ENCODE data around the gene POLL. TPM values are rescaled to one million over a fixed set of nuclear protein-coding genes. Genes with fewer than 3 reads are reported as not detected.

POLL gene
- total and polyA plus RNA-seq, 10 of the 15 experiments (the other 5 are each of a cell fraction or from before 2014, with no cell fraction given) = 1.5 to 25.4 (median 13.8) TPM

DNA sequence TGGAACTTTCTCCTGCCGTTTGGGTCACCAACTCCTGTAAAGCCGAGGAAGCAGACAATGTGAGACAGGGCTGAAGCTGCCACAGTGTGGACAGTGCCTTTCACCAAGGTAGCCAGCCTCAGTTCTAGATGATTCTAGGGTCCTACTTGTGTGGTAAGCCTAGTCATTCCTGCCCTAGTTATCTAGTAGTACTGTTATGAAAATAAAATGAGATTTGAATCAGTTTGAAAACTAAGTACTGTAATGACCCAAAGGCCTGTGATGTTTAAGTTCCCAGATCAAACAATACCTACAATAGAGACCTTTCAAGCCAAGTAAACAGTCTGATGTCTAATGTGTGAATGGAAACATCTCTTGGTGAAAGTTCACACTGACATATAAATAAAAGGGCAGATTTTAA lies 37.1 kb downstream of the POLL start (continued):
- TF ChIP-seq EP300 (IDR thresholded peaks at IDR 0.05; ENCODE audit: borderline replicate concordance in 1 of 2, control insufficient read depth in 1 of 2, low read depth in 2 of 2, low read length in 2 of 2) = no peak
- no peak for TF ChIP-seq CEBPB (IDR thresholded peaks at IDR 0.05; ENCODE audit: borderline replicate concordance in 1 of 2, low read depth in 2 of 2, low read length in 2 of 2)
- TF ChIP-seq, protein P1, sequence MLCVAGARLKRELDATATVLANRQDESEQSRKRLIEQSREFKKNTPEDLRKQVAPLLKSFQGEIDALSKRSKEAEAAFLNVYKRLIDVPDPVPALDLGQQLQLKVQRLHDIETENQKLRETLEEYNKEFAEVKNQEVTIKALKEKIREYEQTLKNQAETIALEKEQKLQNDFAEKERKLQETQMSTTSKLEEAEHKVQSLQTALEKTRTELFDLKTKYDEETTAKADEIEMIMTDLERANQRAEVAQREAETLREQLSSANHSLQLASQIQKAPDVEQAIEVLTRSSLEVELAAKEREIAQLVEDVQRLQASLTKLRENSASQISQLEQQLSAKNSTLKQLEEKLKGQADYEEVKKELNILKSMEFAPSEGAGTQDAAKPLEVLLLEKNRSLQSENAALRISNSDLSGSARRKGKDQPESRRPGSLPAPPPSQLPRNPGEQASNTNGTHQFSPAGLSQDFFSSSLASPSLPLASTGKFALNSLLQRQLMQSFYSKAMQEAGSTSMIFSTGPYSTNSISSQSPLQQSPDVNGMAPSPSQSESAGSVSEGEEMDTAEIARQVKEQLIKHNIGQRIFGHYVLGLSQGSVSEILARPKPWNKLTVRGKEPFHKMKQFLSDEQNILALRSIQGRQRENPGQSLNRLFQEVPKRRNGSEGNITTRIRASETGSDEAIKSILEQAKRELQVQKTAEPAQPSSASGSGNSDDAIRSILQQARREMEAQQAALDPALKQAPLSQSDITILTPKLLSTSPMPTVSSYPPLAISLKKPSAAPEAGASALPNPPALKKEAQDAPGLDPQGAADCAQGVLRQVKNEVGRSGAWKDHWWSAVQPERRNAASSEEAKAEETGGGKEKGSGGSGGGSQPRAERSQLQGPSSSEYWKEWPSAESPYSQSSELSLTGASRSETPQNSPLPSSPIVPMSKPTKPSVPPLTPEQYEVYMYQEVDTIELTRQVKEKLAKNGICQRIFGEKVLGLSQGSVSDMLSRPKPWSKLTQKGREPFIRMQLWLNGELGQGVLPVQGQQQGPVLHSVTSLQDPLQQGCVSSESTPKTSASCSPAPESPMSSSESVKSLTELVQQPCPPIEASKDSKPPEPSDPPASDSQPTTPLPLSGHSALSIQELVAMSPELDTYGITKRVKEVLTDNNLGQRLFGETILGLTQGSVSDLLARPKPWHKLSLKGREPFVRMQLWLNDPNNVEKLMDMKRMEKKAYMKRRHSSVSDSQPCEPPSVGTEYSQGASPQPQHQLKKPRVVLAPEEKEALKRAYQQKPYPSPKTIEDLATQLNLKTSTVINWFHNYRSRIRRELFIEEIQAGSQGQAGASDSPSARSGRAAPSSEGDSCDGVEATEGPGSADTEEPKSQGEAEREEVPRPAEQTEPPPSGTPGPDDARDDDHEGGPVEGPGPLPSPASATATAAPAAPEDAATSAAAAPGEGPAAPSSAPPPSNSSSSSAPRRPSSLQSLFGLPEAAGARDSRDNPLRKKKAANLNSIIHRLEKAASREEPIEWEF (IDR thresholded peaks at IDR 0.05; ENCODE audit: insufficient replicate concordance, low read depth, low read length) = no peak
- peak; percentile 41 for TF ChIP-seq RUNX3 (IDR thresholded peaks at IDR 0.05; ENCODE audit: low read length)

DNA sequence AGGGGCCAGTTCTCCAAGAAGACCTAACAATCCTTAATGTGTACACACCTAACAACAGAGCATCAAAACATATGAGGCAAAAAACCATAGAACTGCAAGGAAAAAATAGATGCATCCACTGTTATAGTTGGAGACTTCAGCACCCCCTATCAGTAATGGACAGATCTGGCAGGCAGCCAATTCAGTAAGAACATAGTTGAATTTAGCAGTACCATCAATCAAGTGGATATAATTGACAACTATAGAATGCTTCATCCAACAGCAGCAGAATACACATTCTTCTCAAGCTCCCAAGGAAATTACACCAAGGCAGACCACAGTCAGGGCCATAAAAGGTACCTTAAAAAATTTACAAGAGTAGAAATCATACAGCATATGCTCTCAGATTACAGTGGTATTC lies 42.2 kb downstream of the POLL start:
- FAIRE-seq (no peak), DNase-seq (ENCODE audit: low read depth, low spot score) (no peak), ATAC-seq (no peak)
- ChIA-PET CTCF (interaction anchor here (0.7 to 2.1 kb wide), 7 partner anchors 10 to 404 kb away, joined by 3 to 8 read pairs (median 3); no protein-coding TSS in a partner anchor), RAD21 (ENCODE audit: unreplicated experiment) (no interaction called here), SMC1A (ENCODE audit: uncharacterized antibody, unreplicated experiment) (interaction anchor here (1.4 kb wide), 1 partner anchor 8 kb away, joined by 4 read pairs; no protein-coding TSS in a partner anchor), POLR2A (interaction anchor here (0.7 kb wide), 1 partner anchor 549 kb away, joined by 3 read pairs; no protein-coding TSS in a partner anchor)
- H3K4me2 ChIP-seq (ENCODE audit: control insufficient read depth, insufficient read depth) = no peak overlapping the region
- no TSS peak for BruUV-seq (replicated peaks)
- H3K4me3 ChIP-seq = no peak overlapping the region
- TF ChIP-seq, protein P2, sequence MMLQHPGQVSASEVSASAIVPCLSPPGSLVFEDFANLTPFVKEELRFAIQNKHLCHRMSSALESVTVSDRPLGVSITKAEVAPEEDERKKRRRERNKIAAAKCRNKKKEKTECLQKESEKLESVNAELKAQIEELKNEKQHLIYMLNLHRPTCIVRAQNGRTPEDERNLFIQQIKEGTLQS (IDR thresholded peaks at IDR 0.05; ENCODE audit: borderline replicate concordance, extremely low read depth, low read depth, low read length) = no peak
- TF ChIP-seq, protein P3, sequence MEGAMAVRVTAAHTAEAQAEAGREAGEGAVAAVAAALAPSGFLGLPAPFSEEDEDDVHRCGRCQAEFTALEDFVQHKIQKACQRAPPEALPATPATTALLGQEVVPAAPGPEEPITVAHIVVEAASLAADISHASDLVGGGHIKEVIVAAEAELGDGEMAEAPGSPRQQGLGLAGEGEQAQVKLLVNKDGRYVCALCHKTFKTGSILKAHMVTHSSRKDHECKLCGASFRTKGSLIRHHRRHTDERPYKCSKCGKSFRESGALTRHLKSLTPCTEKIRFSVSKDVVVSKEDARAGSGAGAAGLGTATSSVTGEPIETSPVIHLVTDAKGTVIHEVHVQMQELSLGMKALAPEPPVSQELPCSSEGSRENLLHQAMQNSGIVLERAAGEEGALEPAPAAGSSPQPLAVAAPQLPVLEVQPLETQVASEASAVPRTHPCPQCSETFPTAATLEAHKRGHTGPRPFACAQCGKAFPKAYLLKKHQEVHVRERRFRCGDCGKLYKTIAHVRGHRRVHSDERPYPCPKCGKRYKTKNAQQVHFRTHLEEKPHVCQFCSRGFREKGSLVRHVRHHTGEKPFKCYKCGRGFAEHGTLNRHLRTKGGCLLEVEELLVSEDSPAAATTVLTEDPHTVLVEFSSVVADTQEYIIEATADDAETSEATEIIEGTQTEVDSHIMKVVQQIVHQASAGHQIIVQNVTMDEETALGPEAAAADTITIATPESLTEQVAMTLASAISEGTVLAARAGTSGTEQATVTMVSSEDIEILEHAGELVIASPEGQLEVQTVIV (IDR thresholded peaks at IDR 0.05; ENCODE audit: borderline replicate concordance, partially characterized antibody) = no peak
- TF ChIP-seq BHLHE40 (IDR thresholded peaks at IDR 0.05; ENCODE audit: borderline replicate concordance in 1 of 2, low read depth in 2 of 2, low read length in 1 of 2) = no peak
- no peak for TF ChIP-seq CEBPB (IDR thresholded peaks at IDR 0.05; ENCODE audit: borderline replicate concordance in 1 of 2, low read depth in 2 of 2, low read length in 2 of 2)
- no peak for TF ChIP-seq CBFB (IDR thresholded peaks at IDR 0.05; ENCODE audit: low read depth)
- TF ChIP-seq ZZZ3 (IDR thresholded peaks at IDR 0.05; ENCODE audit: control insufficient read depth, insufficient read length, low read depth) = no peak
- TF ChIP-seq JUNB (IDR thresholded peaks at IDR 0.05) = no peak
- no peak for TF ChIP-seq CREB1 (IDR thresholded peaks at IDR 0.05; ENCODE audit: low read depth)
- H4K20me1 ChIP-seq (ENCODE audit: control insufficient read depth, insufficient read depth) = no peaks in the 10 kb centered on the region
- H3K27ac ChIP-seq (ENCODE audit: control insufficient read depth, insufficient read depth) = no peak overlapping the region
- no peaks in the 10 kb centered on the region for H3K9me3 ChIP-seq (replicated peaks; ENCODE audit: control insufficient read depth, insufficient read depth, low read length)
- intact Hi-C loops (cut with micrococcal nuclease; ENCODE audit: unreplicated experiment) = no loop called here
- H3K27me3 ChIP-seq (replicated peaks in 1 of 2; ENCODE audit: control insufficient read depth in 2 of 2, insufficient read depth in 2 of 2, low read length in 1 of 2) = no peaks in the 10 kb centered on the region
- no peaks in the 10 kb centered on the region for H3K36me3 ChIP-seq (ENCODE audit: control insufficient read depth in 2 of 2, insufficient read depth in 2 of 2, low read length in 1 of 2)
- in situ Hi-C loops (cut with MboI) = no loop called here
- no peaks in the 10 kb centered on the region for H3K4me1 ChIP-seq (ENCODE audit: control insufficient read depth, insufficient read depth, low read length)
- no peaks in the 10 kb centered on the region for H3K79me2 ChIP-seq (ENCODE audit: control insufficient read depth, insufficient read depth, low read length)
- H2AFZ ChIP-seq (ENCODE audit: control insufficient read depth, low read depth, low read length) = no peak overlapping the region
- H3K9ac ChIP-seq (ENCODE audit: control insufficient read depth, insufficient read depth, low read length) = no peak overlapping the region

Data from GM12878 (cell line).